ENCODE results near the gene ISY1.

The ISY1 gene

DNA sequence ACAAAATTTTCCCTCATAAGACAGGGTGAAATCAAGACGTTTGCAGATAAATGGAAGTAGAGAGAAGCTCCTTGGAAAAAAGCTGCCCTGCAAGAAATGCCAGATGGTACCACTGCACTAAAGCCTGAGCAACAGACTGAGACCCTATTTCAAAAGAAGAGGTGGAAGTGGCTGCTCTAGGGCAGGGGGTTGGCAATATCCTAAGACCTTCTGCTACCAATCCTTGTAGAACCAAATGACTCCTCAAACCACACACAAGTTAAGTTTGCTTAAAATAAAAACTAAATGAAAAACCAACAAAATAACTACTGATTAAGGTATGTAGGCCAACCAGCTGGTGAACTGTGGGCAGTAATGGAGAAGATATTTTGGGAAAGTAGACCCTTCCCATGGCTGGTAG, 60.6 kb downstream of the ISY1 start:
- TF ChIP-seq, protein P1, sequence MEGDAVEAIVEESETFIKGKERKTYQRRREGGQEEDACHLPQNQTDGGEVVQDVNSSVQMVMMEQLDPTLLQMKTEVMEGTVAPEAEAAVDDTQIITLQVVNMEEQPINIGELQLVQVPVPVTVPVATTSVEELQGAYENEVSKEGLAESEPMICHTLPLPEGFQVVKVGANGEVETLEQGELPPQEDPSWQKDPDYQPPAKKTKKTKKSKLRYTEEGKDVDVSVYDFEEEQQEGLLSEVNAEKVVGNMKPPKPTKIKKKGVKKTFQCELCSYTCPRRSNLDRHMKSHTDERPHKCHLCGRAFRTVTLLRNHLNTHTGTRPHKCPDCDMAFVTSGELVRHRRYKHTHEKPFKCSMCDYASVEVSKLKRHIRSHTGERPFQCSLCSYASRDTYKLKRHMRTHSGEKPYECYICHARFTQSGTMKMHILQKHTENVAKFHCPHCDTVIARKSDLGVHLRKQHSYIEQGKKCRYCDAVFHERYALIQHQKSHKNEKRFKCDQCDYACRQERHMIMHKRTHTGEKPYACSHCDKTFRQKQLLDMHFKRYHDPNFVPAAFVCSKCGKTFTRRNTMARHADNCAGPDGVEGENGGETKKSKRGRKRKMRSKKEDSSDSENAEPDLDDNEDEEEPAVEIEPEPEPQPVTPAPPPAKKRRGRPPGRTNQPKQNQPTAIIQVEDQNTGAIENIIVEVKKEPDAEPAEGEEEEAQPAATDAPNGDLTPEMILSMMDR (IDR thresholded peaks at IDR 0.05): no peak

DNA sequence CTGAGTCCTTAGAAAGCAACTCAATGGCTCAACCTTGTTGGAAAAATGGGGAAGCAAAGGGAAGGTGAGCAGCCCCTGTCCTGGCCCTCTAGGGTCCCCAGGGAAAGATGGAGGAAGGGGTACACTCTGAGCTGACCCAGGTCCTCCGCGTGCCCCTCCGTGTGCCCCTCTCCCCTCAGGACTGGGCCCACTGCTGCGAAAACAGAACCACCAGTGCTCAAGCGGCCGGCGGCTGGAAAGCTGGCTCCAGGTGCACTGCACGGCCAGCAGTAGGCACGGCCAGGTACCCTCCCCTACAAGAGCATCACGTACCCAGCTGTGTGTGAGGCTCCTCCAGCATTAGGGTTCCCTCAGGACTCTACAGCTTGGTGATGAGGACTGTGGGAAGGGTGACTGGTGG, 65.6 kb downstream of the ISY1 start:
- TF ChIP-seq, protein P1 (IDR thresholded peaks at IDR 0.05): no peak

DNA sequence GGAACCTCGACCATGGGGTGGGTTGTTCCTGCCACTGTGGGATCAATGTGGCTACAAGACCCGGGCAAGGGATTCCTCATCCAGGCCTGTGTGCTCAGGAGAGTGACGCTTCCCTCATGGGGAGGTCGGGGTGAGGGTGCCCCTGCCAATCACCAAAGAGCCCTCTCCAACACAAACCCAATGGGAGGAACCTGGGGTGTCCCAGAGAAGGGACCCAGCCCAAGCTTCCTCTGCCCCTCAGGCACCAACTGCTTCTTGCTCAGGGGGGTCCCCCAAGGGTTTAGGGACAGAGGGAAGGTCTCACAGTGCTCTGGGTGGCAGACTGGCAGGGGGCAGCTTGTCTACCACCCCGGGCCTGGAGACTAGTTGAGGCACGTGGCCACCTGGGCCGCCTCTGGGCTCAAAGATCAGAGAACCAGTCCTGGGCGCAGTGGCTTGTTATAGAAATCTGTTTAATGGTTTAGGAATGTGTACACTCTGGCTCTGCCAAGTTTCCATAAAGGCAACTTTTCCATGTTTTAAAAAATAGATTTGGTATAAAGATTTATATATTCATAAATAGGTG, 73.6 kb downstream of the ISY1 start:
- TF ChIP-seq, protein P1 (IDR thresholded peaks at IDR 0.05): no peak

DNA sequence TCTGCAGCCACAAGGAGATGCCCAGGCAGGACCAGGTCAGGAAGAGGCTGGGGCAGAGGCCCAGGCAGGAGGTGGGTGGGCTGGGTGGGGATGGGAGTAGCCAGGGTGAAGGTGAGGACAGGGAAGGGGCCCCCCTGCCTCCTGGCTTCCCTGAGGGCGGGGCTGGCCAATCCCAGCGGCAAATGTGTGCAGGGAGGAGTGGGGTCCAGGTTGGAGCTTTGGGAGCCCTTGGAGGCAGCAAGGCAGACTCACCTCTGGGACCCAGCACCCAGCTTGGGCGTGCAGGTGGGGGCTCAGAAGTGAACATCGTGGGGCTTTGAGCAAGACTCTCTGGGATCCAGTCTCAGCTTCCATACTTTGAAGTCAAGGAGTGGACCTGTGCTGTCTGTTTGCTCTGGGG, 75.0 kb downstream of the ISY1 start:
- TF ChIP-seq, protein P1 (IDR thresholded peaks at IDR 0.05): no peak

DNA sequence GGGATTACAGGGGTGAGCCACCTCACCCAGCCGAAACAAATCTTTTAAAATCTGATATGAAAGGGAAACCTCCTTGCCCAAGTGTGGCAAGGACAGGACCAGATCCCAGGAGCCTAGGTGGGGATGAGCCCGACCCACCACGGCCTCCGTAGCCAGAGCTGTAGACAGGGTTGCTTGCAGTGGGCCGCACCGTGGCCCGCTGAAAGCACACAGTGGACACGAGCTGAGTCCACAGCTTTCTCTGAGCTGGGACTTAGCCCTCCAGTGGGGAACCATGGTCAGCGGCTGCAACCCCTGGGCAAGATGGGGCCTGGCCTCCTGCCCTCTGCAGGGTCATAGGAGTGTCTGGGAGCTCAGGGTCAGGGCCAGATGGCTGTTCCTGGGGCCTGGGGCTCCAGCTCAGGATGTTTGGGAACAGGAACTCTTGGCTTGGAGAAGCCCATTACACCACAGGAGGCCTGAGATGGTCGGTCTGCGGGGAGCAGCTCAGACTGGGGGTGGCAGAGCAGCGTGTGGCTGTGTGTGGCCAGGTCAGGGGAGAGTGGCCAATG, 75.6 kb downstream of the ISY1 start:
- TF ChIP-seq, protein P1 (IDR thresholded peaks at IDR 0.05): no peak

GRCh38 chr3:129084501-129084900, 76.4 kb downstream of the ISY1 start:
- TF ChIP-seq, protein P1 (IDR thresholded peaks at IDR 0.05): no peak

DNA sequence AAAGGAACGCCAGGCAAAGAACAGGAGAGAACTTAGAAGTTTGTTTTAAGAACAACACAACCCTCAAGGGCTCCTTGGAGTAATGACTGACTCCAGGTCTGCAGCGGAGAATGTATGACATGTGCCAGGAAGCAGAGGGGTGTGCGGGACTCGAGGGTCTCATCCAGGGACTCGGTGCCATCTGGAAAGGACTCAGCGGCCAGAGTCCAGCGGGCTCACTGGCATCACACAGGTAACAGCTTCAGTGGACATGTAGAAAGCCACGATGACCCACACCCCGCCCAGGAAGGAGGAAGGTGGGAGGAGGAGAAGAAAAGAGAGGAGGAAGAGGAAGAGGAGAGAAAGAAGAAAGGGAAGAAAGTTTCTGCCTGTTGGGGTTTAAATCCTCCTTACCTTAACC, 78.8 kb downstream of the ISY1 start:
- TF ChIP-seq, protein P1 (IDR thresholded peaks at IDR 0.05): no peak

DNA sequence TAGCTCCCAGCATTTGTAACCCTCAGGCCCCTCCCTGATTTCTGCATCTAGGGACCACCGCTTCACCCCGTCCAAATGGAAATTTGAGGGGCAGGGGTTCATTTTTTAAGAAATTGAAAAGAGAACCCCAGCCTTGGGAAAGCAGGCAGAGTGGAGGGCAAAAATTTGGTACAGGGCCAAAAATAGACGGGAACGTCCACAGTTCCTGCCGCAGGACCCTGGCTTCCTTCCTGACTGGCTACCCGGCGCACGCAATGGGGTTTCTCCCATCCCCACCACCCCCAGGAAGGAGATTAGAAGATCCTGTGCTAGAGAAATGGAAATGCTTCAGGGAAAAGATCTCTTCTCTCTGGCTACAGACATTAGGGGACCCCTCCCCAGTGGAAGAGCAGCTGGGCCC, 79.4 kb downstream of the ISY1 start:
- TF ChIP-seq, protein P1 (IDR thresholded peaks at IDR 0.05): no peak
